BJ (cell line): ENCODE data around the gene RSAD1. TPM values are rescaled to one million over a fixed set of nuclear protein-coding genes. Genes with fewer than 3 reads are reported as not detected.

Experiments
- CTCF ChIA-PET: fragments of 350-600 bp; formaldehyde crosslinking; extraction: SDS; loops from one replicate; lab custom pipeline; 2021; ENCODE audit warnings: antibody characterized with exemption, inconsistent platforms; lab: Yijun Ruan, JAX
- POLR2A ChIA-PET: fragments of 300-600 bp; sonication (Branson Sonifier 250); formaldehyde crosslinking; extraction: SDS; loops from one replicate; lab custom pipeline; 2021; ENCODE audit warnings: antibody characterized with exemption; lab: Charles Lee
- DNase-seq: peaks from one replicate; pipeline ENCODE4 v3.0.0-alpha.2; 2011; ENCODE audit warnings: low read depth
- H3K27me3 ChIP-seq: 2 replicates; pipeline ENCODE4 v1.6.0; 2011; ENCODE audit warnings: low read length; ENCODE audit not compliant: control insufficient read depth, insufficient read depth
- H3K36me3 ChIP-seq: 2 replicates; pipeline ENCODE4 v1.5.1; 2011; ENCODE audit warnings: low read length; ENCODE audit not compliant: control insufficient read depth, insufficient read depth
- H3K4me3 ChIP-seq: 2 replicates; pipeline ENCODE4 v1.5.1; 2011; ENCODE audit warnings: low read depth, mild to moderate bottlenecking, control low read depth, low read length
- CTCF ChIP-seq: IDR thresholded peaks from 2 replicates; pipeline ENCODE4 v1.5.1; 2011; ENCODE audit warnings: low read depth, mild to moderate bottlenecking, control low read depth, inconsistent platforms, low read length, moderate library complexity; ENCODE audit not compliant: insufficient read depth
- polyA plus RNA-seq: library from polyadenylated mRNA; depleted of rRNA; stranded (reverse); fragments of >200 nt; gene quantifications from 2 replicates; pipeline ENCODE4 v1.2.3, GENCODE V29; 2011

RSAD1 gene
- polyA plus RNA-seq, 1 experiment: 22.6 TPM

GRCh38 chr17:50437409-50437808 is 41.3 kb upstream of the RSAD1 start:
- Histone ChIP-seq H3K4me3 (no peak overlapping the region), H3K36me3 (no peaks in the 10 kb centered on the region), H3K27me3 (no peaks in the 10 kb centered on the region)
- no peak for DNase-seq
- CTCF ChIA-PET: interaction anchor here (2.0 kb wide), 1 partner anchor 11 kb away, joined by 5 read pairs; the partner anchor contains the start of gene ACSF2
- POLR2A ChIA-PET: no interaction called here
- no peak for TF ChIP-seq CTCF

DNA sequence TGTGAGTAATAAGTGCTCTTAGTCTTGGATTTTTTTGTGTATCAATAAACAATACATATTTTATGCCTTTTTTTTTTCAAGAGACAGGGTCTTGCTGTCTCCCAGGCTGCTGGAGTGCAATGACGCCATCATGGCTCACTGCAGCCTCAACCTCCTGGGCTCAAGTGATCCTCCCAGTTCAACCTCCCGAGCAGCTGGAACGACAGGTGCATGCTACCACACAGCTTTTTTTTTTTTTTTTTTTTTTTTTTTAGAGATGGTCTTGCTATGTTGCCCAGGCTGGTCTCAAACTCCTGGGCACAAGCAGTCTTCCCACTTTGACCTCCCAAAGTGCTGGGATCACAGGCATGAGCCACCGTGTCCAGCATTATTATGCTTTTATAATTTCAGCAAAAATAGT is 39.7 kb upstream of the RSAD1 start:
- no peak for TF ChIP-seq CTCF
- POLR2A ChIA-PET: no interaction called here
- no peak overlapping the region for H3K4me3 ChIP-seq
- no peaks in the 10 kb centered on the region for H3K27me3 ChIP-seq
- H3K36me3 ChIP-seq: no peaks in the 10 kb centered on the region
- CTCF ChIA-PET: interaction anchor here (1.3 kb wide), 1 partner anchor 40 kb away, joined by 5 read pairs; the partner anchor contains the start of gene RSAD1
- no peak for DNase-seq

GRCh38 chr17:50440172-50440837 is 38.4 kb upstream of the RSAD1 start:
- POLR2A ChIA-PET: no interaction called here

GRCh38 chr17:50440838-50441829 is 37.5 kb upstream of the RSAD1 start:
- POLR2A ChIA-PET: no interaction called here

More at GRCh38 chr17:50440172-50440837, 38.4 kb upstream of the RSAD1 start:
- TF ChIP-seq CTCF: no peak
- Histone ChIP-seq H3K36me3 (no peaks in the 10 kb centered on the region), H3K27me3 (no peaks in the 10 kb centered on the region), H3K4me3 (no peak overlapping the region)
- no peak for DNase-seq
- CTCF ChIA-PET: interaction anchor here (0.7 kb wide), 1 partner anchor 43 kb away, joined by 3 read pairs; the partner anchor contains the start of gene LRRC59

More at GRCh38 chr17:50440838-50441829, 37.5 kb upstream of the RSAD1 start:
- no peak for DNase-seq
- Histone ChIP-seq H3K36me3 (no peaks in the 10 kb centered on the region), H3K4me3 (no peak overlapping the region), H3K27me3 (no peaks in the 10 kb centered on the region)
- CTCF ChIA-PET: interaction anchor here (0.7 to 1.0 kb wide), 3 partner anchors 23 to 66 kb away, joined by 3 to 4 read pairs (median 3); partner anchors contain the start of gene LRRC59
- no peak for TF ChIP-seq CTCF
